HUES6 (cell line): ENCODE results near the gene TSHZ3.

Experiments used
- H3K27ac ChIP-seq: 2 replicates; pipeline ENCODE4 v1.7.0; 2013; ENCODE audit warnings: low read depth, mild to moderate bottlenecking, low read length, inconsistent platforms
- H3K27me3 ChIP-seq: 2 replicates; pipeline ENCODE4 v1.6.1; 2013; ENCODE audit warnings: low read length; ENCODE audit not compliant: control insufficient read depth, insufficient read depth
- H3K36me3 ChIP-seq: 2 replicates; pipeline ENCODE4 v1.6.1; 2013; ENCODE audit warnings: low read length; ENCODE audit not compliant: control insufficient read depth, insufficient read depth
- H3K4me1 ChIP-seq: 2 replicates; pipeline ENCODE4 v1.6.1; 2013; ENCODE audit warnings: low read length; ENCODE audit not compliant: control insufficient read depth, insufficient read depth
- H3K4me3 ChIP-seq: 2 replicates; pipeline ENCODE4 v1.5.1; 2013; ENCODE audit warnings: low read depth, low read length
- H3K9ac ChIP-seq: one replicate; pipeline ENCODE4 v1.6.1; 2013; ENCODE audit warnings: mild to moderate bottlenecking, low read length
- H3K9me3 ChIP-seq: 2 replicates; pipeline ENCODE4 v1.6.1; 2013; ENCODE audit warnings: low read depth, low read length; ENCODE audit not compliant: control insufficient read depth, insufficient read depth

The TSHZ3 gene

DNA sequence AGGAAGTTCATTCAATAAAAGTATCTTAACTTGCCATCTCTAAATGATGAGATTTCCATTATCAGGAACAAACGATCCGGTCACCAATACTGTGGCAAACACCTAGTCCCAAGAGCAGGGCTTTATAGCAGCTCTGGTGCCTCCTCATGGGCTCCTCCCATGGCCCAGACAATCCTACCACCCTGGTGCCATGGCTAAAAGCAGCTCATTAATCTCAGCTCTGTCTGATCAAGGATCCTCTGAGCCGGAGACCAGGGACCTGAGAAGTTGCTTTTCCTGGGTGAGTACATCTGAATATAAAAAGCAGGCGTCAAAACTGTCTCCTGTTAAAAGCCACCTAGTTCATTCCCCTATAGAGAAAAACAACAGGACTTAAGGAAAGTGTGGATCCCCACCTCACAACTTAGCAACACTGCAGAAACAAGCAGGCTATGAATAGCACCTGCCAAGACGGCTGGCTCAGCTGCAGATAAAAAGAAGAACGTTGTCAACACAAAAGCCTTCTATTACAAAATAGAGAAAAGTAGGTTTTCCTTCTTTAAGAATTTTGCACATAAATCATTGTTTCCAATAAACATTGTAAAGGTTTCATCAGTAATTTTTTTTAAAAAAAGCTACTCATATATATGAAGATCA, 30.3 kb downstream of the TSHZ3 start:
- no peak overlapping the region for H3K9ac ChIP-seq
- H3K27me3 ChIP-seq = no peaks in the 10 kb centered on the region
- H3K27ac ChIP-seq = no peak overlapping the region
- no peaks in the 10 kb centered on the region for H3K9me3 ChIP-seq
- H3K4me1 ChIP-seq = peaks cover 38% of the 10 kb centered on the region
- no peaks in the 10 kb centered on the region for H3K36me3 ChIP-seq
- no peak overlapping the region for H3K4me3 ChIP-seq

- H3K9ac ChIP-seq = no peak overlapping the region
- no peaks in the 10 kb centered on the region for H3K36me3 ChIP-seq
- no peaks in the 10 kb centered on the region for H3K9me3 ChIP-seq
- H3K27ac ChIP-seq = no peak overlapping the region
- peaks cover 38% of the 10 kb centered on the region for H3K4me1 ChIP-seq
- H3K27me3 ChIP-seq = no peaks in the 10 kb centered on the region
- H3K4me3 ChIP-seq = no peak overlapping the region
These were observed 31.7 kb downstream of the TSHZ3 start for GRCh38 chr19:31317570-31317969.

- Histone ChIP-seq H3K9me3 (no peaks in the 10 kb centered on the region), H3K27ac (peak overlapping the region; percentile 1; the same call in 1 of the 2 replicates), H3K4me3 (no peak overlapping the region), H3K27me3 (no peaks in the 10 kb centered on the region), H3K4me1 (peaks cover 38% of the 10 kb centered on the region), H3K9ac (no peak overlapping the region), H3K36me3 (no peaks in the 10 kb centered on the region)
These were observed 32.1 kb downstream of the TSHZ3 start for GRCh38 chr19:31317093-31317492.

GRCh38 chr19:31316201-31316951, 32.9 kb downstream of the TSHZ3 start:
- Histone ChIP-seq H3K36me3 (no peaks in the 10 kb centered on the region), H3K27ac (peak overlapping the region; percentile 1; the same call in 1 of the 2 replicates), H3K27me3 (no peaks in the 10 kb centered on the region), H3K4me1 (peaks cover 38% of the 10 kb centered on the region), H3K4me3 (no peak overlapping the region), H3K9me3 (no peaks in the 10 kb centered on the region), H3K9ac (no peak overlapping the region)

DNA sequence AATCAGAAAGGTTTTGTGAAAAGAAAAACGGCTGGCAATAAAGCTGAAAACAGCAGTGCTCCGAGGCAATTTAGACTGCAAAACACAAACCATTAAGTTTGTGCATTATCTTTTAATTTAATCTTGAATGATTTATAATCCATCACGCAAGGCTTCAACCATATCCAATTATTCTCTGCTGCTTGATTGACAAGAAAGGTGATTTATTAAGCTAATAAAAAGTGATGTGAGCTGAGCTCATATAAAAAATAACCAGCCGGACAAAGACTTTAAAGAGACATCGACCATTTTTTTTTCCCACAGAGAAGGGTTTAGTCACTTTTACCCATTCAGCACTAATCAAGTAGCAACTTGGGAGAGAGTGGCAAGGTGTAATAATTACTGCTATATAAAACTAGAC, 33.6 kb downstream of the TSHZ3 start:
- no peak overlapping the region for H3K4me3 ChIP-seq
- H3K36me3 ChIP-seq = no peaks in the 10 kb centered on the region
- H3K9ac ChIP-seq = no peak overlapping the region
- H3K4me1 ChIP-seq = peaks cover 38% of the 10 kb centered on the region
- H3K9me3 ChIP-seq = no peaks in the 10 kb centered on the region
- H3K27ac ChIP-seq = 0 out of 2 replicates have a peak overlapping the region, but pooled peaks have one; percentile 1
- no peaks in the 10 kb centered on the region for H3K27me3 ChIP-seq

DNA sequence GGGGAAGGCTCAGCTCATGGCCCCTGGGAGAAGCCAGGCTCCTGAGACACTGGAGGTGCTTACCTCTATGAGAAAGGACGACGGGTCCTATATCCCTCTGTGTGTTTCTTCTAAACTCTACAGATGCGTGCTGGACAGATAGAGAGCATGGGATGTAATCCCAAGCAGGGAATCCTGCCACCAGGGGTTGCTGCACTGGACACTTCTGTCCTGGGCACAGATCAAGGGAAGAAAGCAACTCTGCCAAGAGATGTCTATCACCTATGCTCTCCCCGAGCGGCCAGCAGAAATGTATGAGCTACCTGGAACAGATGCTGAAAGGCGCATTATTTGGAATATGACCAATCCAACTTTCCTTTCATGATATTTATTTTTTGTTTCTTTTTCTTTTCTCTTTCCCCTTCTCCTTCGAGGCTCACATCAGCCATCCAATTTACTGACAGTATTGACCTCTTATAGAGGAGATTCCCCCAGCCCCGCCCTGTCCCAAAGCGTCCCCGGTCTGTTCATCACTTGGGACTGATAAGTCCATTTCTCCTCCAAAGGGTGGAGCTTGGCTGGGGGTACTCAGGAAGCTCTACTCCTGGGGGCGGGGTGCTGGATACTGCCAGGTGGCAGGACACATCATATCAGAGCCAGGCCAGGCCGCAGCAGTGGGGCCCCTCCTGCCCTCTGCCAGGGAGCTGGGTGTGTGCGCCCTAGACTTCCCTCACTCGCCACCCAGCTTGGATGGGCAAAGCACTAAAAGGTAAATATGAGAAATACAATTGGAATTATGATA, 34.2 kb downstream of the TSHZ3 start:
- no peak overlapping the region for H3K27ac ChIP-seq

DNA sequence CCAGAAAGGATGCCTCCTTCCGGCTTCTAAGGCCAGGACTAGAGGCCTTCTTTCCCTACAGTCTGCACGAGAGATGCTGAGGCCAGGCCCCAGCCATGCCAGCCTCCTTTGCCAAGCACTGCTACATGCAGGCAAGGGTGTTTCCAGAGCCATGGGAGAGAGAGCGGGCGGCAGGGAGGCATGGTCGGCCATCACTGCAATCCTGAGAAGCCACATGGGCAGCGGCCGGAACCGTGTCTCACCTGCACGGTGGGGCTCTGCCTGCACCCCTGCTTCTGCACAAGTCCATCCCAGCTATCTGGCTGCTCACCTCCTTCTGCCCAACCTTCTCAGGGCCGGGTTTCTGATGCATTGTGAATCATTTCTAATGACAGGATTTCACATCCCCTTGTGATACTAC, 35.1 kb downstream of the TSHZ3 start:
- no peak overlapping the region for H3K4me3 ChIP-seq
- no peaks in the 10 kb centered on the region for H3K36me3 ChIP-seq
- no peaks in the 10 kb centered on the region for H3K27me3 ChIP-seq
- H3K9me3 ChIP-seq = no peaks in the 10 kb centered on the region
- H3K9ac ChIP-seq = no peak overlapping the region
- peaks cover 30% of the 10 kb centered on the region for H3K4me1 ChIP-seq
- H3K27ac ChIP-seq = no peak overlapping the region

More for the DNA sequence above, 34.2 kb downstream of the TSHZ3 start:
- Histone ChIP-seq H3K4me1 (peaks cover 38% of the 10 kb centered on the region), H3K9ac (no peak overlapping the region), H3K36me3 (no peaks in the 10 kb centered on the region), H3K4me3 (no peak overlapping the region), H3K27me3 (no peaks in the 10 kb centered on the region), H3K9me3 (no peaks in the 10 kb centered on the region)

GRCh38 chr19:31313291-31314030, 35.8 kb downstream of the TSHZ3 start:
- H3K9me3 ChIP-seq = no peaks in the 10 kb centered on the region
- H3K27ac ChIP-seq = no peak overlapping the region
- H3K4me3 ChIP-seq = no peak overlapping the region
- H3K36me3 ChIP-seq = no peaks in the 10 kb centered on the region
- H3K4me1 ChIP-seq = peaks cover 24% of the 10 kb centered on the region
- H3K27me3 ChIP-seq = no peaks in the 10 kb centered on the region
- H3K9ac ChIP-seq = no peak overlapping the region

DNA sequence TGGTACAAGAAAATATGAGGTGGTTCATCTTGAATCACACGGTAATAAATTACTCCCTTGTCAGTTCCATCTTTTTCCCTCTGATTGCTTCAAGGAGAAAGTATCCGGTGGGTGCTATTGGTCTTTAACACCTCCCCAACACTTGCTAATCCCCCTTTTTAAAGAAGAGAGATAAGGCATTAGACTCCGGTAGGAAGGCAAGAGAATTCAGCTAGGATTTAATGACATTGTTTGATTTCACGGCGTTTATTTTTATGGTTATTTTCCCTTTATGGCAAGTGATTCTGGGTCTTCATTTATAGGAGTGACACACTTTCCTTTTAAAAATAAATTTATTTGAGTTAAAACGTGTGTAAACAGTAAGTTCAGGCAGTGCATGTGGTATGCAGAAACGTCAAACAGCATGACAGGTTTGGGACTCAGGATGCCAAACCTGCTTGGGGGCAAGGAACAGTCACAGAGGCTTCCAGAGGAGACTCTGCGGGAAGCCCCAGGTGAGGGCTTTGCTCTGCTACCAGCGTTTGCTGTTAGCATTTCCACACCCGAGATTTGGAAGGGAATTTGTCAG, 36.5 kb downstream of the TSHZ3 start:
- Histone ChIP-seq H3K9ac (no peak overlapping the region), H3K36me3 (no peaks in the 10 kb centered on the region), H3K27me3 (no peaks in the 10 kb centered on the region), H3K4me1 (peaks cover 22% of the 10 kb centered on the region), H3K4me3 (no peak overlapping the region), H3K9me3 (no peaks in the 10 kb centered on the region), H3K27ac (no peak overlapping the region)

DNA sequence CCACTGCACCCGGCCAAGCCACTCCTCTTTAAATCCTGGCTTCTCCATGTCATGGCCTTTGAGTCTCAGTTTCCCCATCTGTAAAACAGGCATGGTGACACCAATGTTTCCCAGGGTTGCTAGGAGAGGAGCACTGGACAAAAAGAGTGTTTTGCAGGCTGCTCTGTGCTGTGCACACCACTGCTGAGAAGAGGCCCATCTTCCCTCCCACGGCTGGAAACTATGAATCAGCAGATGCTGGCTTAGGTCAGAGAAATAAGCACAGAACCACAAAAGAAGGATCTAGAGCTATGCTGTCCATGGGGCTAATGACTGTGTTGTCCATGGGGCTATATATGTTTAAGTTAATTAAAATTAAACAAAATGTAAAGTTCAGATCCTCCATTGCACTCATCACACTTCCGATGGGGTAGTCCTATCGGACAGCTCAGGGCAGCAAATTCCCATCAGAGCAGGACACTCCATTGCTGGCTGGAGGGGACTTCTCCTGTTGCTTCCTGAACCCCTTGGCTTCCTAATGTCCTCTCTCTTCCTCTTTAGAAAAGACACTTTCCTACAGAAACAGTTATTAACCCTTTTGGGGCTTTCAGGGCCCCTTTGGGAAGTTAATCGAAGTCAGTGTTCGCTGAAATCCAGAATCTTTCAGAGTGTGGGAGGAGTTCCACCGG, 37.1 kb downstream of the TSHZ3 start:
- H3K9me3 ChIP-seq = no peaks in the 10 kb centered on the region
- H3K4me3 ChIP-seq = no peak overlapping the region
- no peak overlapping the region for H3K9ac ChIP-seq
- no peaks in the 10 kb centered on the region for H3K27me3 ChIP-seq
- peaks cover 16% of the 10 kb centered on the region for H3K4me1 ChIP-seq
- no peak overlapping the region for H3K27ac ChIP-seq
- no peaks in the 10 kb centered on the region for H3K36me3 ChIP-seq
